NCI-H2107 treated with DMSO at 0.1 percent for 48 hours (cell line): ENCODE data around the gene SLC28A3.

Experiments
- DNase-seq: peaks from one replicate; lab custom pipeline; 2025; ENCODE audit not compliant: unreplicated experiment; lab: John Stamatoyannopoulos, UW

SLC28A3 gene

DNA sequence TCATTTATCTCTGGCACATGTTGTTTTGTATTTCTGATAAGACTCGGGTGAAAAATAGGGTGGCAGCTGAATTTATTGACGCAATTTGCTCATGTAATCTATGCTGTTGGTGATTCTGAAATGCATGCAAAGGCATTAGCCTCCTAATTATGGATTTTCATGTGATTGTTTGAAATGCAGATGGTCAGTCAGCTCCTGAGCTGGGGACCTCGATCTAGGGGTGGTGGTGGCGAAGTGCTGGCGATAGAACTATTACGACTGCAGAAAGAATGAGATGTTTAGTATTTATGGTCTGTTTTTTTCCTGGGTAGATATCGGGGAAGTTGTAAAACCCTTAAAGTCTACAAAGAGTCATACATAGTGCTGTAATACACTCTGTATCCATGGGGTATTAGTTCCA lies 88.6 kb downstream of the SLC28A3 start:
- no peak for DNase-seq

DNA sequence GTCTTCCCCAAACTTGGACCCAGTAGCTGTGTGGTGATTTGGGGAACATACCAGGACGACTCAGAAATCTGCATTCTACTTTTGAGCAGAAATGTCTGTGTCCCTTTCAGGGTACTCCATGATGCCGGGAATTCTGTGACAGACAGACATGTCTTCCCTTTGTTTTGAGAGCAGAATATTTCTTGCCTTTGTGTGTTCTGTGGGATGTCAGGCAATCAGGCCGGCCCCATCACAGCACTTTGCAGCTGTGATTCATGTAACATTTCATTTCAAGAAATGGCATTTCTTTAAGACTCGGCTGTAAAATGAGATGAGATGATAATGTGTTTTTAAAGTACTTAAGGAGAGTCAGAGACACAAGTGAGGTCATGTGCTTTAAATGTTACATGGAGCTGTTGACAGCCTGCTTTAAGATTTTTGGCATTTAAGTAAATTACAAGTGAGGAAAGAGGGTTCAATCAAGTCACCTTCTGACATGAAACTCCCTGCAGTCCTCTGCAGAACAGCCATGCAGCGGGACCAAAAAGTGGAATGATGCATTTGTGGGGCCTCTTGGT lies 98.7 kb downstream of the SLC28A3 start:
- DNase-seq: no peak

DNA sequence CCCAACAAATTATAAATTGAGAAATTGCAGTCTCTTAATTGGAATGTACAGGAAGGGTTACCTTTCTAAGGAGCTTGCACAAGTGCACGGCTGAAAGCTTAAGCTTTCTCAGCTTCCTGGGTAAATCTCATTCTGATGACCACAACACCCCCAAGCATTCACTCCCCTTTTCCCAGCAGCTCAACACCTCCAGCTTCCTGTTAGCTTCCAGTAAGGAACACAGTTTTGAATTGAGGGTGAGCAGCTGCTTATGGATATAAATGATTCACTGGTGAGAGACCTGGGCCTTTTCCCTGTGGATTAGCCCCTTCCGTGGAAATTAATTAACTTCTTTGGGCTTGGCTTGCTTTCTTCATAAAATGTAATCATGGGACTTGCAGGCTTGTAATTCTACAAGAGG lies 101.2 kb downstream of the SLC28A3 start:
- no peak for DNase-seq

DNA sequence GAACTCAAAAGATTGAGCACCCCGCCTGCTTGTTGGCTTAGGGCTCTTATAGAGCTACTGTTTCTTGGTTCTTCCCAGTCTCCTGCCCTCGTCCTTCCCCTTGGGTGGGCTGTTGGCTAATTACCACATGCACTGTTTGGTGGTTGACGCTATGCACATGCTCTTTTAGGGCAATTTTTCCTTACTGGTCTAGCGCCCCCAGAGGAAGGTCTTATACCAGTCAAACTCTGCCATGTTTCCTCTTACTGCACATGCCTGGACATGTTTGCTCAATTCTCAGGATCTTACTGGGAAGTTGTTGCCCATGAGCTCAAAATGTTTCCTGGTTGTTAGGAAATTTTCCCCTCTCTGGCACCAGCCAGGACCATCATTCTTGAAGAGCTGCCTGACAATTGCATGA lies 101.9 kb downstream of the SLC28A3 start:
- DNase-seq: no peak

DNA sequence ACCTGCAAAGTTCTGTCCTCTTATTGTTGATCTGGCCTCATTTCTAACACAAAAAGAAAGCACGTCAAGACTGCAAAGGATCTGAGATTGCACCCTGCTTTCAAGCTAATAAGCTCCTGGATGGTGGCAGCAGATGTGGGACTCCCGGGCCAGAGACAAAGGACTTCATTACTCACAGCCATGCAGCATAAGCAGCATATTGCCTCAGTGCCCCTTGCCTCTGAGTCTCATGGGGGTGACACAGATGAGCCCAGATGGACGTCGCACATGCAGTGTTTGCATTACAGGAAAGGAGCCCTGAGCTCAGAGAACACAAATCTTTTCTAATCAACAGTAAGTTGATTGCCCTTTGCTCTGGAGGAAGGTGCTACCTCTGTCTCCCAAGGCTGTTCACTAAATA lies 105.0 kb downstream of the SLC28A3 start:
- no peak for DNase-seq

DNA sequence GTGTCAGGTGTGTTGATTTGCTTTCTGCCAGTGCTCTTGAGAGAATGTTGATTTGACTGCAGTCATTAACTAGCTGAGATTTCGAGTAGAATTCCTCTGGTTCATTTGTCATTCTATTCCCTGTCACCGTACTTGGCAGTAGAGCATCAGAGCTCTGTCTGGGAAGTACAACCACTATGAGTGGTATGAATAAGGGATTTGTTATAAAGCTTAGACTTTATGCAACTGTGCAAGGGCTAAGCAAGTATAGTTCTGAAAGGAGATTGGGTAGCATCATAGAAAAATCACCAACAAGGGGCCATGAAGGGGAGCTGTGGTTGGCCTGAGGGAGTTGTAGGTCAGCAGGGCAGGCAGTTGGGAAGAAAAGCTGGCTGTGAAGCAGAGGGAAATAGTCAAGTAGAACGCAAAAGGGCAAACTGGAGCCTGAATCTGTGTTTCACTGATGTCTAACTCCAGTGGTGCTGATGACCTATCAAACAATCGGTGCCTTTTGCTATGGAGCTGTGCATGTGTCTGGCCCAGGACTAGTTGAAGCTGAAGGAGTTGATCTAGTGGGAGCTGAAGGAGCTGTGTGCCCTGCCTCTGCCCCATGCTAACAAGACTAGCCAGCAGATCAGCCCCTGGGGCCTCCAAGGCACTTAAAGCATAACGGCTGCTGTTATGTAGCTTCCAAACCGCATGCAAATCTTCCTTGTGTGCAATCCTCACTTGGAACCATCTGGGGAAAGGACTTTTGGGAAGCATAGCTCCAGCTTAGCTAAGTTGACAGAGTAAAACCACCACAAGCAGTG lies 110.0 kb downstream of the SLC28A3 start:
- peak; percentile 33 for DNase-seq

DNA sequence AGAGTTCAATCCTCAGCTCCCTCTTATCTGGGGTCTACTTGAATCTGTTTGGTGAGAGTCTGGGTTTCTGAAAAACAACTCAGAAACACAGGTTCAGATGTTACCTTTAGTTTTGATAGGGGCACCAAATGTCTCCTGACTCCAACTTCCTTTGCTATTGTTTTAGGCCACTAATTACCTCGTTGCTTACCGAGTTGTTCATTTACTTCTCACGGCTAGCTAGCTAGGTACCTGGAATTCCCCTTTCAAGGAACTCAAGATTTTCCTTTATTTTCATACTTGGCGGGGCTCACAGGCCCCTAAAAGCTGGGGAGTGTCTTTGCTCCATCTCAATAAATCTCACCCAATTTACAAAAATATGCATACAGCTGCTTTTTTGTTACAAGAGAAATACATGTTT lies 111.4 kb downstream of the SLC28A3 start:
- no peak for DNase-seq

DNA sequence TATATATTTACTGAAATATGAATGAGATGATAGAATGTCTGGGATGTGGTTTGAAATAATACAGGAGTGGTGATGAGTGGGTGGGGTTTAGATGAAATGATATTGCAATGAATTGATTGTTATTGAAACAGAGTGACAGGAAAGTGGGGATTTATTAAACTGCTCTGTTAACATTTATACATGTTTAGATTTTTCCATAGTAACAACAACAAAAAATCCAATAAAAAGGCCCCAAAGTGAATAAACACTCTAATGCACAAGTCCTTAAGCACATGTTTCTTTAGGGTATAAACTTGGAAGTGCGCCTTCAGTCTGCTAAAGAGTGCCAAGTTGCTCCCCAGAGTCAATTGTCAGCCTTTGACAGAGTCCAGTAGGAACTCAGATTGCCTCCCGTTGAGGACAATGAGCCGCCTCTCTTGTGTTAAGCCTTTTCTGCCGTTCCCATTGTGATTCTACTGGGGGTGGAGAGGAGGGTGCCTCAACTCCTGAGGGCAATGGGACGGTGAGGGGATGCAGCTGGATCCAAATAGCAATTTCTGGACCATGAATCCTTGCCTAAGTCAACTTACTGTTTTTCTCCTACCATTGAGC lies 112.3 kb downstream of the SLC28A3 start:
- DNase-seq: no peak

DNA sequence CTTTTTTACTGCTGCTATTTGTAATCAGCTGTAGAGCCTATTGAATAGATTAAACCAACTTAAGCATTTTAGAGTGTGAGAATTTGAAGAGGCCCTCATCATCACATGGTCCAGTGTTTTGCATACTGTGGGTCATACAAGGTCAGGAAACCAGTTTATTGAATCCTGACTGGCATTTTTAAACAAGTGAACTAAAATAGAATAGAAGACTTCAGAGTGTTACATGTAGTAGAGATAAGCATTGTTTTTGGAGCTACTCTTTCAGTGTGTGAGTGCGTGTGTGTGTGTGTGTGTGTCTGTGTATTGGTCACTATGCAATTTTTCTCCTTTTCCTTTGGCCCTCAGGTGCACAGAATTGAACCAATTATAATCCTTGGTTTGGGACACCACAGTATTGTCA lies 114.4 kb downstream of the SLC28A3 start:
- DNase-seq: no peak
